ENCODE measurements around the gene TBC1D14.

- TF ChIP-seq ATF3 (IDR thresholded peaks at IDR 0.05; ENCODE audit: insufficient read depth, low read depth, low read length), result no peak
- TF ChIP-seq SIN3A (conservative IDR thresholded peaks at IDR 0.05 in 1 of 2, IDR thresholded peaks at IDR 0.05 in 1 of 2; ENCODE audit: low read depth in 1 of 2, low read length in 2 of 2), result no peak
- TF ChIP-seq POLR2A (IDR thresholded peaks at IDR 0.05; ENCODE audit: control extremely low read depth in 1 of 2, low read depth in 2 of 2, low read length in 2 of 2), result no peak
- no peak for TF ChIP-seq RAD21 (IDR thresholded peaks at IDR 0.05 in 1 of 2, conservative IDR thresholded peaks at IDR 0.05 in 1 of 2; ENCODE audit: low read depth in 2 of 2, low read length in 2 of 2)
- TF ChIP-seq EZH2 (IDR thresholded peaks at IDR 0.05; ENCODE audit: low read depth, low read length, severe bottlenecking), result no peak
- TF ChIP-seq CTCF (IDR thresholded peaks at IDR 0.05; ENCODE audit: control extremely low read depth in 1 of 3, insufficient read depth in 1 of 3, low read depth in 1 of 3, low read length in 3 of 3), result no peak
- TF ChIP-seq MAX (IDR thresholded peaks at IDR 0.05), result no peak
Observed at GRCh38 chr4:6943885-6944225, 34.2 kb downstream of the TBC1D14 start.
